GM21515 (cell line): ENCODE results near the gene MMS22L.

Experiments
- ATAC-seq: cut with Tn5 transposase; IDR thresholded peaks from one replicate; pipeline ENCODE4 v1.9.1; 2021; ENCODE audit not compliant: unreplicated experiment

The MMS22L gene

GRCh38 chr6:97092673-97093305, 190.2 kb downstream of the MMS22L start:
- ATAC-seq = no peak
